ENCODE measurements around the gene SLC25A51.
A peak's percentile ranks its signal among the peaks of the same experiment; 100 is the strongest.

SLC25A51 gene

DNA sequence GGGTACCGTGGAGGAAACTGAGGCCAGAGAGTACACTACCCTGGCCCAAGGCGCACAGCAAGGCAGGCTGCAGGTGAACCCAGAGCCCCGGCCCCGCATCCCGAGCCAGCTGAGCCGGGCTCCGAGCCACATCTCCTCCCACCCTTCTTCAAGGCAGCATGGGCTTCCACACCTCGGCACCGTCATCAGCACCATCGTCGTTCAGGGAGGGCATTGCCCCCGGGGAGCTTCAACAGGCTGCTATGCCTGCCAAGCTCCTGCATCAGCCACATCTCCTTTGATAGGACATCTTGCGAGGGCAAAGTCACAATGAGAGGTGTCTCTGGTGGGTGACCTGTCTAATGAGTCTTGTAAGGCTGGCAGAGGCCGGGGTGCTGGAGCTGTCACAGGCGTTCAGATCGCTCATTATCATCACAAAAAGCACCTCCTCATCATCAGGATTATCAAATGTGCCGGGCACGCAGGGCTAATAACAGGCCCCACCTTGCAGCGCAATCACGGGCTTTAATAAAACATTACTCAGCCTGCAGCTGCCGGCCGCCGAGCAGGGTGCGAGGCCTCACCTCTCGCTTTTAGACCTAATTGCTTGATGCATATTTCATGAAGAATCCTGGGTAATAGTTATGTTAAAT, 20.0 kb upstream of the SLC25A51 start:
- no peak for TF ChIP-seq NFIC (IDR thresholded peaks at IDR 0.05)
- TF ChIP-seq CREB1 (IDR thresholded peaks at IDR 0.05; ENCODE audit: low read depth) = no peak
- TF ChIP-seq, protein P1, sequence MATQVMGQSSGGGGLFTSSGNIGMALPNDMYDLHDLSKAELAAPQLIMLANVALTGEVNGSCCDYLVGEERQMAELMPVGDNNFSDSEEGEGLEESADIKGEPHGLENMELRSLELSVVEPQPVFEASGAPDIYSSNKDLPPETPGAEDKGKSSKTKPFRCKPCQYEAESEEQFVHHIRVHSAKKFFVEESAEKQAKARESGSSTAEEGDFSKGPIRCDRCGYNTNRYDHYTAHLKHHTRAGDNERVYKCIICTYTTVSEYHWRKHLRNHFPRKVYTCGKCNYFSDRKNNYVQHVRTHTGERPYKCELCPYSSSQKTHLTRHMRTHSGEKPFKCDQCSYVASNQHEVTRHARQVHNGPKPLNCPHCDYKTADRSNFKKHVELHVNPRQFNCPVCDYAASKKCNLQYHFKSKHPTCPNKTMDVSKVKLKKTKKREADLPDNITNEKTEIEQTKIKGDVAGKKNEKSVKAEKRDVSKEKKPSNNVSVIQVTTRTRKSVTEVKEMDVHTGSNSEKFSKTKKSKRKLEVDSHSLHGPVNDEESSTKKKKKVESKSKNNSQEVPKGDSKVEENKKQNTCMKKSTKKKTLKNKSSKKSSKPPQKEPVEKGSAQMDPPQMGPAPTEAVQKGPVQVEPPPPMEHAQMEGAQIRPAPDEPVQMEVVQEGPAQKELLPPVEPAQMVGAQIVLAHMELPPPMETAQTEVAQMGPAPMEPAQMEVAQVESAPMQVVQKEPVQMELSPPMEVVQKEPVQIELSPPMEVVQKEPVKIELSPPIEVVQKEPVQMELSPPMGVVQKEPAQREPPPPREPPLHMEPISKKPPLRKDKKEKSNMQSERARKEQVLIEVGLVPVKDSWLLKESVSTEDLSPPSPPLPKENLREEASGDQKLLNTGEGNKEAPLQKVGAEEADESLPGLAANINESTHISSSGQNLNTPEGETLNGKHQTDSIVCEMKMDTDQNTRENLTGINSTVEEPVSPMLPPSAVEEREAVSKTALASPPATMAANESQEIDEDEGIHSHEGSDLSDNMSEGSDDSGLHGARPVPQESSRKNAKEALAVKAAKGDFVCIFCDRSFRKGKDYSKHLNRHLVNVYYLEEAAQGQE (IDR thresholded peaks at IDR 0.05; ENCODE audit: low read depth) = no peak
- TF ChIP-seq RAD21 (IDR thresholded peaks at IDR 0.05; ENCODE audit: low read depth) = no peak
- no peak for TF ChIP-seq YY1 (IDR thresholded peaks at IDR 0.05; ENCODE audit: low read depth)
- no peak for TF ChIP-seq TCF12 (IDR thresholded peaks at IDR 0.05; ENCODE audit: low read depth)
- no peak for TF ChIP-seq EGR1 (IDR thresholded peaks at IDR 0.05)
- no peak for TF ChIP-seq EP300 (IDR thresholded peaks at IDR 0.05; ENCODE audit: borderline replicate concordance)

DNA sequence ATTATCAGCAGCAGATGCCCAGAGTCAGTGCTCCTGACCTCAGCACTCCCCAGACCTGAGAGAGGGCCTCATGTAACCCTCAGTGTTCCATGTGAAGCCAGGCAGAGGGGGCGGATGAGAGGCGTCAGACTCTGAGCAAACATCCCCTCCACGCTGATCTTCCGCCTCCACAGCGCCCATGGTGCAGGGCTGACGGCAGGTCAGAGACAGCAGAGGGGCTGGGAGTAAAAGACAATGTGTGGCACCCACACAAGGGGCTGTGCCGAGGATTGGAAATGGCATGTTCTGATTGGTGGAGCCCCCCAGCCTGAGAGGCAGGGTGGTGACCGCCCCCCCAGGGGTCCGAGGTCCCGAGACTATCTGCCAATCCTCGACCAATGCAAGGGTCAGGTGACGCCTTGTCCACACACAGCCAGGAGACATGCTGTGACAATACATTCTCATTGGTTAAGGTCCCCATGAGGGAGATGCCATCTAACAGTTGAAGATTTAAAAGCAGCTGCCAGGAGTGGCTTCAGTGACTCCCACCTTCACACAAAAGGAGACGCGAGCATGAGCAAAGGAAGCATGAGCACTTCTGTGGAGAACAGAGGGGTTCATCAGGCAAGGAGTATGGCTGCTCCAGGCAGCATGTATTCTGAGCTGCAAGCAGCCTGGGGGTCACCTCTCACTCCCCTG, 19.3 kb upstream of the SLC25A51 start:
- TF ChIP-seq EGR1 (IDR thresholded peaks at IDR 0.05) (0 out of 2 replicates have a peak, but pooled peaks have one; percentile 11), CEBPB (IDR thresholded peaks at IDR 0.05) (no peak)
- TF ChIP-seq, protein P2, sequence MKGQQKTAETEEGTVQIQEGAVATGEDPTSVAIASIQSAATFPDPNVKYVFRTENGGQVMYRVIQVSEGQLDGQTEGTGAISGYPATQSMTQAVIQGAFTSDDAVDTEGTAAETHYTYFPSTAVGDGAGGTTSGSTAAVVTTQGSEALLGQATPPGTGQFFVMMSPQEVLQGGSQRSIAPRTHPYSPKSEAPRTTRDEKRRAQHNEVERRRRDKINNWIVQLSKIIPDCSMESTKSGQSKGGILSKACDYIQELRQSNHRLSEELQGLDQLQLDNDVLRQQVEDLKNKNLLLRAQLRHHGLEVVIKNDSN (IDR thresholded peaks at IDR 0.05) = peak; percentile 43; the same call in 1 of the 2 replicates

DNA sequence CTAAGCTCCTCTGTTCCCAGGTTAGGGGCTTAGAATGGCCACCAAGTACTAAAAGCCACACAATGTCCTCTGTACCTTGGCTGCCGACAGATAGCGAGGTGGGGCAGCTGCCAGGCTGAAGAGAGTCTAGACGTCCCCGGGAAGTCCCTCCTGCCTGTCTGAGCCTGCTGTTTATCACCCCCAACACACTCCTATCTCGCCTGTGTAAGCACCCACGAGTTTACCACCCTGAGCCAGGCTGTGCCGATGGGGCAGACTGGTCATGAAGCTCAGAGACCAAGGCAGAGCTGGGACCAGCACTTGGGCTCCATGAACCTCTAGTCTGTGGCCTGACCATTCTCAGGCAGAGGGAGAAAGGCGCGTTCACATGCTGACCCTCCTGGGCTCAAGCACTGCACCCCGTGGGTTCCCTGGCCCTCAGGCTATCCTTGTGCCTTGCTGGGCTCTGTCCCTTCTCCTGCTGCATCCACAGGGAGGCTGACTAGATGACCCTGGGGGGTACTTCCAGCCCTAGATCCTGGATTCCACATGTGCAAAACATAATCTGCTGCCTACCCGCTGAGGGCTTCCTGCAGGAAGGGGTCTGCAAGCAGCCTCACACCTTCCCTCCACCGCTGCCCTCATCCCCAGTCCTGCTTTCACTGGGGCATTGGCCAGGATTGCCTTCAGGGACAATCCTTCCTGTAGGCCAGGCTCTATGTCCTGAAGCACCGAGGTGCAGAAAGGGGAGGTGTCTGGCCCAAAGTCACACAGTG, 18.6 kb upstream of the SLC25A51 start:
- TF ChIP-seq YY1 (IDR thresholded peaks at IDR 0.05; ENCODE audit: low read depth) = no peak
- TF ChIP-seq, protein P3, sequence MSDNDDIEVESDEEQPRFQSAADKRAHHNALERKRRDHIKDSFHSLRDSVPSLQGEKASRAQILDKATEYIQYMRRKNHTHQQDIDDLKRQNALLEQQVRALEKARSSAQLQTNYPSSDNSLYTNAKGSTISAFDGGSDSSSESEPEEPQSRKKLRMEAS (IDR thresholded peaks at IDR 0.05) = no peak
- TF ChIP-seq NFIC (IDR thresholded peaks at IDR 0.05) = no peak
- no peak for TF ChIP-seq TAF1 (IDR thresholded peaks at IDR 0.05; ENCODE audit: low read depth)
- TF ChIP-seq, protein P1 (IDR thresholded peaks at IDR 0.05; ENCODE audit: low read depth) = no peak
- TF ChIP-seq RAD21 (IDR thresholded peaks at IDR 0.05; ENCODE audit: low read depth) = no peak
- TF ChIP-seq, protein P2 (IDR thresholded peaks at IDR 0.05) = no peak
- no peak for TF ChIP-seq FOXM1 (IDR thresholded peaks at IDR 0.05; ENCODE audit: borderline replicate concordance, low read depth)
- no peak for TF ChIP-seq ZBTB7A (IDR thresholded peaks at IDR 0.05; ENCODE audit: low read depth)
- no peak for TF ChIP-seq CREB1 (IDR thresholded peaks at IDR 0.05; ENCODE audit: low read depth)
- TF ChIP-seq TEAD4 (IDR thresholded peaks at IDR 0.05) = no peak

DNA sequence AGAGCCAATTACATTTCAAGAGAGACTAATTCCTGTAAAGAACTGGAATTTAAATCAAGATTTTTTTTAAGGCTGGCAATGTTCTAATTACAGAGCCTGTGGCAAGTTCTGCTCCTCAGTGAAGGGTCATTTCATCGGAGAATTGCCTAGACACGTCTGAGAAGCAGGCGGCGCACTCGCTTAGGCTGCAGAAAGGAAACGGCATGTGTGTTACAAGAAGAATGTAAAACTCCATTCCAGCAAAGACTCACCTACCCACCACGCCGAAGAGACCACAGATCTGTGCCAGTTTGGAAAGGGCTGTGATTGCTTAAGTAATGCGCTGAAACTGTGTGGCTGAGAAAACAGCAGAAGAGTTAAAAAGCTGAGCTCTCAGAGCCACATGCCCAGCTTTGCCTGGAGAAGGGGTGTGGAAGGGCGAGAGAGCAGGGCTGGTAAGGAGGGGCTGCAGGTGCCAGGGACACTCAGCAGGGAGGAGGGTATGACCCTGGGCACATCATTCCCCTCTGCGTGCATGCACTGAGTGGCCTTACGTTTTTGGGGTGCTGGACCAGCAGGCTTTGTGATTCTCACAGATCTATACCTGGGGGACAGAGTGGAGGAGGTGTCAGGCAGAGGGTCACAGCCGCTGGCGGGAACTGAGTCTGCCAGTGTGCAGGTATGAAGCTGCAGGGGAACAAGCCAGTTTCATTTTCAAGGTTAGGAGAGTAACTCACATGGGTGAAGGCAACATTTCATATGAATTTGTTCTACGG, 17.8 kb upstream of the SLC25A51 start:
- TF ChIP-seq TAF1 (IDR thresholded peaks at IDR 0.05; ENCODE audit: low read depth) (no peak), TEAD4 (IDR thresholded peaks at IDR 0.05) (no peak)

DNA sequence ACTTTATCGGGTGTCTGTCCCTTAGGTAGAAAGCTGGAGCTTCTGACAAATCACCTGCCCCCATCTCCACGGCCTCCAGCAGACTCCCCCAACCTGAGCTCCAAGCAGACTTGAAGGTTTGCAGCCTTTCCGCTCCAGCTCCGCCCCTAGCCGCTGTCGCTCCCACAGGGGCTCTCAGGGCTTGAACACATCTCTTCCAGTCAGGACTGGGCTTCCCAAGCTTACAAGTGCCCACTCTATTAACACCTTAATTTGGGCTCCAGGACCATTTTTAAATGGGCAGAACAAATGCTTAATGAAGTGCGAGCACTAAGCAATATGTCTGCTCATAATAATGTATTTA, 17.2 kb upstream of the SLC25A51 start:
- TF ChIP-seq YY1 (IDR thresholded peaks at IDR 0.05; ENCODE audit: low read depth) (no peak), EP300 (IDR thresholded peaks at IDR 0.05; ENCODE audit: borderline replicate concordance) (no peak), RAD21 (IDR thresholded peaks at IDR 0.05; ENCODE audit: low read depth) (no peak), EGR1 (IDR thresholded peaks at IDR 0.05) (no peak), FOXM1 (IDR thresholded peaks at IDR 0.05; ENCODE audit: borderline replicate concordance, low read depth) (no peak), TAF1 (IDR thresholded peaks at IDR 0.05; ENCODE audit: low read depth) (no peak), CREB1 (IDR thresholded peaks at IDR 0.05; ENCODE audit: low read depth) (no peak)
- TF ChIP-seq, protein P3 (IDR thresholded peaks at IDR 0.05) = no peak
